A549 (cell line): ENCODE data around the gene PDGFA. TPM values are rescaled to one million over a fixed set of nuclear protein-coding genes. Genes with fewer than 3 reads are reported as not detected.

Experiments used
- ATAC-seq, 2 experiments: fragments of 200-7000 bp in 1 of 2; fragments of >200 bp in 1 of 2; cut with Nextera tagmentation in 1 of 2; cut with Tn5 transposase in 1 of 2; 3 replicates each; pipeline versions ENCODE4 v1.8.0 to v1.9.1; 2018 to 2020; ENCODE audit warnings: mild to moderate bottlenecking in 1 of 2, moderate library complexity in 1 of 2
- CTCF ChIA-PET: fragments of 300-600 bp; sonication (Branson Sonifier 250); formaldehyde crosslinking; extraction: SDS; loops from one replicate; lab custom pipeline; 2021; ENCODE audit warnings: antibody characterized with exemption, inconsistent platforms; lab: Yijun Ruan, JAX
- POLR2A ChIA-PET: fragments of 350-600 bp; formaldehyde crosslinking; extraction: SDS; loops from one replicate; lab custom pipeline; 2021; ENCODE audit warnings: antibody characterized with exemption, inconsistent platforms; lab: Yijun Ruan, JAX
- DNase-seq, 2 experiments: peaks; one replicate each; pipeline versions ENCODE4 v3.0.0 to v3.0.0-alpha.2; 2011 to 2016; ENCODE audit warnings: low read depth in 1 of 2, low spot score in 1 of 2
- FAIRE-seq: peaks from 2 replicates; lab custom pipeline; 2011; peaks lifted over from hg19 to GRCh38; lab: Jason Lieb, UNC
- H3K27ac ChIP-seq, 2 experiments: fragments of >200 bp; sonication (Bioruptor Twin); formaldehyde crosslinking; 3 replicates each; pipeline ENCODE4 v1.5.1; 2016 to 2017
- H3K4me1 ChIP-seq: fragments of >200 bp; sonication (Bioruptor Twin); formaldehyde crosslinking; 3 replicates; pipeline ENCODE4 v1.6.1; 2016
- H3K4me2 ChIP-seq: fragments of >200 bp; sonication (Bioruptor Twin); formaldehyde crosslinking; 3 replicates; pipeline ENCODE4 v1.6.1; 2016
- H3K4me3 ChIP-seq: fragments of >200 bp; sonication (Bioruptor Twin); formaldehyde crosslinking; 3 replicates; pipeline ENCODE4 v1.5.1; 2016
- H3K9me3 ChIP-seq: fragments of >200 bp; sonication (Bioruptor Twin); formaldehyde crosslinking; 3 replicates; pipeline ENCODE4 v1.6.1; 2016
- ATOH8 ChIP-seq: fragments of 250-450 bp; sonication (Bioruptor Pico); IDR thresholded peaks from 2 replicates; pipeline ENCODE4 v1.5.0; 2020; ENCODE audit warnings: low read depth, mild to moderate bottlenecking, moderate library complexity
- BCL3 ChIP-seq: fragments of >200 bp; sonication (Bioruptor Twin); formaldehyde crosslinking; IDR thresholded peaks from 3 replicates; pipeline ENCODE4 v1.6.1; 2016
- CEBPB ChIP-seq, 2 experiments: fragments of >200 bp in 1 of 2; sonication (Bioruptor Twin) in 1 of 2; formaldehyde crosslinking in 1 of 2; IDR thresholded peaks; 2 replicates each; pipeline ENCODE4 v1.6.1; 2012 to 2016
- HDAC2 ChIP-seq: fragments of 200-600 bp; sonication (generic); IDR thresholded peaks from 2 replicates; pipeline ENCODE4 v1.6.1; 2016
- JUN ChIP-seq, 2 experiments: fragments of >200 bp; sonication (Bioruptor Twin); formaldehyde crosslinking; IDR thresholded peaks; 2 replicates in 1 of 2; 3 replicates in 1 of 2; pipeline ENCODE4 v1.6.1; 2016 to 2017
- JUNB ChIP-seq: fragments of >200 bp; sonication (Bioruptor Twin); formaldehyde crosslinking; IDR thresholded peaks from 2 replicates; pipeline ENCODE4 v1.6.1; 2016
- KDM1A ChIP-seq: fragments of 200-600 bp; sonication (generic); IDR thresholded peaks from 2 replicates; pipeline ENCODE4 v1.6.1; 2016; ENCODE audit warnings: low read depth, mild to moderate bottlenecking
- MAX ChIP-seq: IDR thresholded peaks from 2 replicates; pipeline ENCODE4 v1.6.1; 2012
- MAZ ChIP-seq: fragments of 150-350 bp; IDR thresholded peaks from 2 replicates; pipeline ENCODE4 v1.6.1; 2014; ENCODE audit warnings: antibody characterized with exemption, low read depth, low read length, borderline replicate concordance
- PHF8 ChIP-seq: fragments of 200-600 bp; sonication (generic); IDR thresholded peaks from 2 replicates; pipeline ENCODE4 v1.6.1; 2016; ENCODE audit warnings: low read depth, mild to moderate bottlenecking, antibody characterized with exemption, moderate library complexity, borderline replicate concordance
- REST ChIP-seq: fragments of 200-600 bp; sonication (generic); IDR thresholded peaks from 2 replicates; pipeline ENCODE4 v1.6.1; 2016; ENCODE audit warnings: antibody characterized with exemption, mild to moderate bottlenecking, moderate library complexity
- WGBS: methylation state at CpG from one replicate; pipeline ENCODE4 v1.1.6; 2017; ENCODE audit errors: missing lambda C conversion rate; 5-methylcytosine and 5-hydroxymethylcytosine counted together
- polyA plus RNA-seq, 4 experiments: library from polyadenylated mRNA; depleted of rRNA in 3 of 4; stranded (reverse); fragments of >200 nt; fragmentation: RNase III in 1 of 4; extraction: RNeasy Plus Mini Kit Qiagen cat#74134 plus additional on column Dnase treatment in 1 of 4; gene quantifications; 2 replicates in 3 of 4; 3 replicates in 1 of 4; pipeline ENCODE4 v1.2.3, GENCODE V29; 2011 to 2017

PDGFA gene
- polyA plus RNA-seq, 2 of the 4 experiments (the other 2 are of a cell fraction): 12.8 to 14.9 TPM

- ATAC-seq (no peak), FAIRE-seq (no peak), DNase-seq (no peak)
- peak overlapping the region in 1 of 2 experiments; percentile 46; a peak in 2 of 6 replicates for H3K27ac ChIP-seq
- H3K4me3 ChIP-seq: no peak overlapping the region
- WGBS: 74% methylated on average over 20 of the region's 26 CpGs
- ChIA-PET CTCF (interaction anchor here (0.7 to 1.8 kb wide), 2 partner anchors 34 to 139 kb away, joined by 3 to 4 read pairs; no protein-coding TSS in a partner anchor), POLR2A (no interaction called here)
- no peaks in the 10 kb centered on the region for H3K9me3 ChIP-seq
- H3K4me1 ChIP-seq: no peaks in the 10 kb centered on the region
- H3K4me2 ChIP-seq: no peak overlapping the region
- TF ChIP-seq MAZ: no peak
- TF ChIP-seq, all 56 proteins: peak for 0
Measured at GRCh38 chr7:471866-472639, 47.6 kb downstream of the PDGFA start.

GRCh38 chr7:471191-471865 lies 48.3 kb downstream of the PDGFA start:
- Histone ChIP-seq H3K4me2 (no peak overlapping the region), H3K9me3 (no peaks in the 10 kb centered on the region), H3K4me1 (no peaks in the 10 kb centered on the region), H3K4me3 (no peak overlapping the region), H3K27ac (peak overlapping the region in 1 of 2 experiments; percentile 46; a peak in 1 of 6 replicates)
- FAIRE-seq (no peak), ATAC-seq (no peak), DNase-seq (no peak)
- WGBS: 83% methylated on average over 10 of the region's 21 CpGs
- ChIA-PET CTCF (no interaction called here), POLR2A (no interaction called here)
- TF ChIP-seq MAZ (no peak), BCL3 (no peak), ATOH8 (CRISPR knock-in tag) (no peak), MAX (no peak), JUN (IDR thresholded peaks at IDR 0.05) (no peak), KDM1A (no peak), CEBPB (IDR thresholded peaks at IDR 0.05) (no peak)

- POLR2A ChIA-PET: no interaction called here
- Histone ChIP-seq H3K4me1 (no peaks in the 10 kb centered on the region), H3K4me3 (no peak overlapping the region), H3K9me3 (no peaks in the 10 kb centered on the region), H3K27ac (no peak overlapping the region), H3K4me2 (no peak overlapping the region)
- FAIRE-seq: no peak
- ATAC-seq: no peak
- WGBS: 75% methylated on average over 15 of the region's 17 CpGs
- TF ChIP-seq PHF8 (no peak), REST (no peak), HDAC2 (no peak), JUNB (no peak), CEBPB (IDR thresholded peaks at IDR 0.05) (no peak)
- CTCF ChIA-PET: interaction anchor here (0.7 kb wide), 1 partner anchor 32 kb away, joined by 3 read pairs; no protein-coding TSS in a partner anchor
- no peak for DNase-seq
Measured at GRCh38 chr7:469563-469961, 50.1 kb downstream of the PDGFA start.
